Large intestine (tissue), 3 donors: ENCODE results near the gene KLHL30. TPM values are rescaled to one million over a fixed set of nuclear protein-coding genes. Genes with fewer than 3 reads are reported as not detected.

Experiments used
- DNase-seq, 2 donors: peaks; one replicate each; pipeline versions ENCODE4 v3.0.0 to v3.0.0-alpha.2; 2013
- H3K27ac ChIP-seq: one replicate; pipeline ENCODE4 v1.5.1; 2013; ENCODE audit warnings: low read length
- H3K27me3 ChIP-seq: 2 replicates; pipeline ENCODE4 v1.6.1; 2013; ENCODE audit warnings: low read length; ENCODE audit not compliant: control insufficient read depth, insufficient read depth
- H3K36me3 ChIP-seq: 2 replicates; pipeline ENCODE4 v1.6.1; 2013; ENCODE audit warnings: low read length; ENCODE audit not compliant: control insufficient read depth, insufficient read depth
- H3K4me1 ChIP-seq: one replicate; pipeline ENCODE4 v1.6.1; 2013; ENCODE audit warnings: low read length; ENCODE audit not compliant: control insufficient read depth, insufficient read depth
- H3K4me3 ChIP-seq: one replicate; pipeline ENCODE4 v1.5.1; 2013; ENCODE audit warnings: low read length
- H3K9me3 ChIP-seq: one replicate; pipeline ENCODE4 v1.6.1; 2013; ENCODE audit warnings: mild to moderate bottlenecking, low read depth, low read length, moderate library complexity; ENCODE audit not compliant: control insufficient read depth
- WGBS: methylation state at CpG from one replicate; pipeline ENCODE4 v1.1.5; 2013; ENCODE audit warnings: low lambda C conversion rate; ENCODE audit not compliant: insufficient coverage; 5-methylcytosine and 5-hydroxymethylcytosine counted together
- polyA plus RNA-seq: library from polyadenylated mRNA; unstranded; fragments of 120-200 nt; gene quantifications from one replicate; pipeline ENCODE4 v1.2.1, GENCODE V29; 2013

The KLHL30 gene
- polyA plus RNA-seq, 1 donor, result 0.12 TPM

GRCh38 chr2:238097201-238097987 is 41.1 kb upstream of the KLHL30 start:
- peaks cover 8% of the 10 kb centered on the region for H3K4me1 ChIP-seq
- no peaks in the 10 kb centered on the region for H3K27me3 ChIP-seq
- H3K36me3 ChIP-seq, result peaks cover 7% of the 10 kb centered on the region
- no peak overlapping the region for H3K27ac ChIP-seq
- H3K9me3 ChIP-seq, result peaks cover 3% of the 10 kb centered on the region
- WGBS, result no CpG with 5 or more reads among the region's 19 CpGs
- no peak for DNase-seq
- no peak overlapping the region for H3K4me3 ChIP-seq

GRCh38 chr2:238097988-238098871 is 40.2 kb upstream of the KLHL30 start:
- DNase-seq, result peak; percentile 54 to 81
- H3K27me3 ChIP-seq, result no peaks in the 10 kb centered on the region
- H3K4me1 ChIP-seq, result peaks cover 8% of the 10 kb centered on the region
- peaks cover 3% of the 10 kb centered on the region for H3K9me3 ChIP-seq
- 0% methylated on average over 1 of the region's 37 CpGs for WGBS
- peak overlapping the region; percentile 17 for H3K27ac ChIP-seq
- no peak overlapping the region for H3K4me3 ChIP-seq
- H3K36me3 ChIP-seq, result peaks cover 2% of the 10 kb centered on the region

- peaks cover 2% of the 10 kb centered on the region for H3K36me3 ChIP-seq
- H3K9me3 ChIP-seq, result peaks cover 3% of the 10 kb centered on the region
- no peaks in the 10 kb centered on the region for H3K27me3 ChIP-seq
- WGBS, result 20% methylated on average over 2 of the region's 17 CpGs
- H3K4me3 ChIP-seq, result no peak overlapping the region
- peak overlapping the region; percentile 17 for H3K27ac ChIP-seq
- H3K4me1 ChIP-seq, result peaks cover 8% of the 10 kb centered on the region
- no peak for DNase-seq
Observed at GRCh38 chr2:238098901-238099713, 39.4 kb upstream of the KLHL30 start.

GRCh38 chr2:238099714-238100048 is 38.8 kb upstream of the KLHL30 start:
- peaks cover 3% of the 10 kb centered on the region for H3K9me3 ChIP-seq
- no peak overlapping the region for H3K27ac ChIP-seq
- H3K27me3 ChIP-seq, result no peaks in the 10 kb centered on the region
- H3K4me1 ChIP-seq, result peaks cover 8% of the 10 kb centered on the region
- DNase-seq, result no peak
- H3K4me3 ChIP-seq, result no peak overlapping the region
- peaks cover 2% of the 10 kb centered on the region for H3K36me3 ChIP-seq
- WGBS, result no CpG with 5 or more reads among the region's 10 CpGs

DNA sequence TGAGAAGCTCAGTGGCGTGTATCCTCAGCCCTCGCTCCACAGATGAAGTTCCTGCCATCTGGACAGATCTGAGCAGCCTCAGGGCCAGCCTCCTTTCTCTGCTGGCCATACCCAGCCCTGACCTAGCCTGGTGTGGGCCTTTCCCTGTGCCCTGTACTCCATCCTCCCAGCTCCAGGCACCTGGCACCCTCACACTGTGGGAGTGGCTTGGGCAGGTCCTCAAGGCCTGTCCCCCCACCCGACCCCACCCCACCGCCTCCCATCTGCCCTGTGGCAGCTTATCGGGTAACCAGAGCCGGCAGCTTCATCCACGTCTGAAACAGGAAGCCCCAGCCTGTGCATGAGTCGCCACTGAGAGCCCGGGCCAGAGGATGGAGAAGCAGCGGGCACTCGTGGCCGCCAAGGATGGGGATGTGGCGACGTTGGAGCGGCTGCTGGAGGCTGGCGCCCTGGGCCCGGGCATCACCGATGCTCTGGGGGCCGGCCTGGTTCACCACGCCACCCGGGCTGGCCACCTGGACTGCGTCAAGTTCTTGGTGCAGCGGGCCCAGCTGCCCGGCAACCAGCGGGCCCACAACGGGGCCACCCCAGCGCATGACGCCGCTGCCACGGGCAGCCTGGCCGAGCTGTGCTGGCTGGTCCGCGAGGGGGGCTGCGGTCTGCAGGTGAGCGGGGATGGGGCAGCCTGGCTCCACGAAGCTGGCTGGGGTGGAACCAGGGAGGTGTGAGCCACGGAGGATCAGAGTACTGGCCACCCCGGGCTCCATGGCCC is 38.2 kb upstream of the KLHL30 start, which contains the start of gene ESPNL:
Gene ESPNL (plus strand): TSS at position 292 of the 772 bp plus-strand sequence. CDS start 80 bp downstream, at position 372.
- Histone ChIP-seq H3K27ac (no peak within 1 kb of the TSS), H3K4me1 (peaks cover 8% of the 10 kb centered on the region), H3K27me3 (no peaks in the 10 kb centered on the region), H3K9me3 (peaks cover 3% of the 10 kb centered on the region), H3K4me3 (no peak within 1 kb of the TSS), H3K36me3 (peaks cover 2% of the 10 kb centered on the region)
- DNase-seq, result no peak
- no CpG with 5 or more reads among the region's 38 CpGs for WGBS

DNA sequence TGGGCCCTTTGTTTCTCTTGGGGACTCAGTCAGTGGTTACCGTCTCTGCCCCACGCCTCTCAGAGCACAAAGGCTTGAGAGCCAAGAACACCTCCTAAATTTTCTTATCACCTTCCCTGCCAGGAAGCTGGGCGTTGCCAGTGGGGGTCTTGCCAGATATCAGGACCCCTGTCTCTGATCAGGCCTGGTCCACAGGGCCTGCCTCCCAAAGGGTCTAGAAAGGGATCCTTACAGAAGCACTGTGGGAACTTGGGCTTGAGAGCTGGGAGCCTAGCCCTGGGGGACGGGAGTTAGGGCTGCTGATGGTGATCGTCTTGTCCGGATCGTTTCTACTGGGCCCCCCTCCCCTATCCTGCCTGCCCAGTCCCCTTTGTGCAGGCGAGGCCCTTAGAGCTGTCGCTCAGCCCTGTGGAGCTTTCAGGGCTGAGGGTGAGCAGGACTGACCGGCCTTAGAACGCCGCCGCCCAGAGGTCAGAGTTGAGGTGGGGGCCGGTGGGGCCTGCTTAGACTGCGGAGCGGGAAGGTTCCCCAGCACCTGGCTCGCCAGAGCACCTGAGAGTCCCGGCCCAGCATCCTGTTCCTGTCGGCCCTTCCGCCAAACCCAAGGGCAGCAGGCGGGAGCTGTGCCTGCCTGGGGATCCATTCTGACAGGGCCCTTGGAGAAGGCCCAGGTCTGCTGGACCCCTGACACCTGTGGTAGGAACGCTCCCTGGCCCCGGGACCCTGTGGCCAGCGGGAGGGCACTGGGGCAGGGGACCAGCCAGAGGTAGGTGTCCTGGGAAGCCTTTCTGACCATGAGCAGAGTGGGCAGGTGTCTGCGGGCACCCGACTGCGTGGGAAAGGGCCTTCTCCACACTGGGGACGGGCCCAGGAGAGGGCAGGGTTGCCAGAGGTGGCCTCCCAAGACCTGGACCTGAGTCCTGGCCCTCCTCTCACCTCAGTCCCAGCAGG is 37.4 kb upstream of the KLHL30 start:
- no peak for DNase-seq
- WGBS, result no CpG with 5 or more reads among the region's 28 CpGs
- no peak overlapping the region for H3K27ac ChIP-seq
- no peak overlapping the region for H3K4me3 ChIP-seq
- H3K36me3 ChIP-seq, result peaks cover 2% of the 10 kb centered on the region
- H3K9me3 ChIP-seq, result peaks cover 3% of the 10 kb centered on the region
- no peaks in the 10 kb centered on the region for H3K27me3 ChIP-seq
- H3K4me1 ChIP-seq, result peaks cover 8% of the 10 kb centered on the region

- peaks cover 12% of the 10 kb centered on the region for H3K4me1 ChIP-seq
- no CpG with 5 or more reads among the region's 30 CpGs for WGBS
- no peaks in the 10 kb centered on the region for H3K36me3 ChIP-seq
- DNase-seq, result no peak
- H3K9me3 ChIP-seq, result peaks cover 3% of the 10 kb centered on the region
- no peaks in the 10 kb centered on the region for H3K27me3 ChIP-seq
- H3K4me3 ChIP-seq, result no peak overlapping the region
- no peak overlapping the region for H3K27ac ChIP-seq
Observed at GRCh38 chr2:238101891-238102841, 36.3 kb upstream of the KLHL30 start.

DNA sequence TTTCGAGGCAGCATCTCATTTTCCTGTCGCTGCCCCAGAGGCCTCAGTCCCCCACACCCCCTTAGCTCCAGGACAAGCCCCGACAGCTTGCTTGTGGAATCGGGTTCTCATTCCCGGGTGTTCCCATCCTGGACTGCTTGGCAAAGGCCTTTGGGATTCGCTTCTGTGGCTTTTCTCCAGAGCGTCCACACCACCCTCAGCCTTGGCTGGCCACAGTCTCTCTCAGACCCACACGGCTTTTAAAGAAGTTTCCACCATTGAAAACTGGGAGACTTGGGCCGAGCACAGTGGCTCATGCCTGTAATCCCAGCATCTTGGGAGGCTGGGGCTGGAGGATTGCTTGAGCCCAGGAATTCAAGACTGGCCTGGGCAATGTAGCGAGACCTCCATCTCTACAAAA is 35.6 kb upstream of the KLHL30 start:
- no peaks in the 10 kb centered on the region for H3K36me3 ChIP-seq
- no peak overlapping the region for H3K4me3 ChIP-seq
- peaks cover 12% of the 10 kb centered on the region for H3K4me1 ChIP-seq
- no peaks in the 10 kb centered on the region for H3K27me3 ChIP-seq
- peaks cover 3% of the 10 kb centered on the region for H3K9me3 ChIP-seq
- DNase-seq, result no peak
- WGBS, result no CpG with 5 or more reads among the region's 10 CpGs
- no peak overlapping the region for H3K27ac ChIP-seq
